Endothelial cell of umbilical vein (primary cell): Measurements from ENCODE around the gene MYH11. TPM values are rescaled to one million over a fixed set of nuclear protein-coding genes. Genes with fewer than 3 reads are reported as not detected.

Experiments used
- BruUV-seq: library from RNA; stranded (reverse); fragments of 400-500 nt; replicated peaks from 2 replicates; lab custom pipeline; 2021; lab: Mats Ljungman, UMichigan
- CTCF ChIA-PET: fragments of 300-600, 350-600 bp; sonication (Branson Sonifier 250); formaldehyde crosslinking; loops from one replicate; lab custom pipeline; 2021; ENCODE audit warnings: antibody characterized with exemption, inconsistent platforms; lab: Charles Lee
- POLR2A ChIA-PET: fragments of 300-600, 350-600 bp; sonication (Branson Sonifier 250); formaldehyde crosslinking; loops from one replicate; lab custom pipeline; 2021; ENCODE audit warnings: antibody characterized with exemption, inconsistent platforms; lab: Charles Lee
- DNase-seq: peaks from one replicate; pipeline ENCODE4 v3.0.0-alpha.2; 2011; ENCODE audit warnings: low read depth, low spot score
- FAIRE-seq: peaks from 2 replicates; lab custom pipeline; 2011; peaks lifted over from hg19 to GRCh38; lab: Jason Lieb, UNC
- H2AFZ ChIP-seq: 2 replicates; pipeline ENCODE4 v1.6.0; 2012; ENCODE audit warnings: low read depth, low read length, control low read depth, inconsistent platforms
- H3K27ac ChIP-seq: 2 replicates; pipeline ENCODE4 v1.5.1; 2011; ENCODE audit warnings: low read depth, mild to moderate bottlenecking, control low read depth, low read length, moderate library complexity; ENCODE audit not compliant: insufficient read depth
- H3K27me3 ChIP-seq, 2 experiments: 2 replicates each; pipeline versions ENCODE4 v1.6.0 to v1.6.1; 2011; ENCODE audit warnings: low read length in 2 of 2, mixed read lengths in 1 of 2; ENCODE audit not compliant: control insufficient read depth in 2 of 2, insufficient read depth in 2 of 2
- H3K36me3 ChIP-seq, 2 experiments: 2 replicates in 1 of 2; 3 replicates in 1 of 2; pipeline ENCODE4 v1.5.1; 2011; ENCODE audit warnings: low read length in 2 of 2, mild to moderate bottlenecking in 1 of 2, moderate library complexity in 1 of 2; ENCODE audit not compliant: control insufficient read depth in 2 of 2, insufficient read depth in 2 of 2; ENCODE audit errors: extremely low read depth in 1 of 2
- H3K4me1 ChIP-seq: 3 replicates; pipeline ENCODE4 v1.5.1; 2011; ENCODE audit warnings: mild to moderate bottlenecking, low read length; ENCODE audit not compliant: control insufficient read depth, insufficient read depth; ENCODE audit errors: extremely low read depth
- H3K4me2 ChIP-seq: 2 replicates; pipeline ENCODE4 v1.6.1; 2011; ENCODE audit warnings: low read length, control low read depth, mixed read lengths; ENCODE audit not compliant: insufficient read depth
- H3K4me3 ChIP-seq, 3 experiments: fragments of 200-600 bp in 1 of 3; sonication (generic), shearing (Covaris generic) in 1 of 3; replicated peaks in 1 of 3; 2 replicates each; pipeline ENCODE4 v1.5.1; 2011 to 2016; ENCODE audit warnings: control low read depth in 3 of 3, low read length in 3 of 3, mild to moderate bottlenecking in 2 of 3, inconsistent platforms in 1 of 3, low read depth in 1 of 3, moderate library complexity in 1 of 3; ENCODE audit not compliant: insufficient read depth in 1 of 3
- H3K79me2 ChIP-seq: 2 replicates; pipeline ENCODE4 v1.6.0; 2012; ENCODE audit warnings: low read length, inconsistent platforms; ENCODE audit not compliant: control insufficient read depth, insufficient read depth
- H3K9ac ChIP-seq: replicated peaks from 2 replicates; pipeline ENCODE3; 2011; ENCODE audit warnings: low read length, control low read depth; ENCODE audit not compliant: insufficient read depth; ENCODE audit errors: extremely low read depth
- H3K9me1 ChIP-seq: replicated peaks from 3 replicates; pipeline ENCODE4 v1.6.0; 2011; ENCODE audit warnings: mild to moderate bottlenecking, low read length; ENCODE audit not compliant: control insufficient read depth, insufficient read depth; ENCODE audit errors: extremely low read depth
- H3K9me3 ChIP-seq: replicated peaks from 2 replicates; pipeline ENCODE4 v1.5.1; 2012; ENCODE audit warnings: low read length, inconsistent platforms; ENCODE audit not compliant: control insufficient read depth, insufficient read depth
- H4K20me1 ChIP-seq: replicated peaks from 2 replicates; pipeline ENCODE3; 2011; ENCODE audit warnings: mild to moderate bottlenecking, low read length; ENCODE audit not compliant: control insufficient read depth, insufficient read depth; ENCODE audit errors: extremely low read depth
- EZH2 ChIP-seq: IDR thresholded peaks from 2 replicates; pipeline ENCODE4 v1.6.1; 2012; ENCODE audit warnings: borderline replicate concordance, low read depth, mild to moderate bottlenecking, moderate library complexity, low read length, inconsistent platforms; ENCODE audit not compliant: severe bottlenecking
- FOS ChIP-seq: IDR thresholded peaks from 2 replicates; pipeline ENCODE4 v1.6.1; 2011; ENCODE audit warnings: mild to moderate bottlenecking, low read length, moderate library complexity, borderline replicate concordance; ENCODE audit not compliant: insufficient read depth
- GATA2 ChIP-seq: IDR thresholded peaks from 2 replicates; pipeline ENCODE4 v1.7.0; 2011; ENCODE audit warnings: low read depth, mild to moderate bottlenecking, moderate library complexity, mixed read lengths, low read length; ENCODE audit not compliant: insufficient read length, insufficient read depth
- JUN ChIP-seq: IDR thresholded peaks from 2 replicates; pipeline ENCODE4 v1.6.1; 2011; ENCODE audit warnings: borderline replicate concordance, low read depth; ENCODE audit not compliant: insufficient read length, insufficient read depth
- MYC ChIP-seq: IDR thresholded peaks from one replicate; pipeline ENCODE4 v1.6.1; 2011; ENCODE audit warnings: mild to moderate bottlenecking, low read depth, low read length
- POLR2A ChIP-seq: IDR thresholded peaks from 2 replicates; pipeline ENCODE4 v1.6.1; 2012; ENCODE audit warnings: low read depth, mild to moderate bottlenecking, control low read depth, low read length
- POLR2AphosphoS5 ChIP-seq: IDR thresholded peaks from 2 replicates; pipeline ENCODE4 v1.6.1; 2012; ENCODE audit warnings: low read depth, mild to moderate bottlenecking, control low read depth, low read length, moderate library complexity; ENCODE audit not compliant: insufficient read depth
- dilution Hi-C: fragments of 300-500 bp; cut with MboI; formaldehyde crosslinking; loops from one replicate; pipeline ENCODE4 v1.15.0; 2019; ENCODE audit warnings: low sequenced_read_pairs; ENCODE audit not compliant: extremely low pct_ligation_motif_present
- intact Hi-C: fragments of 100-400 bp; cut with micrococcal nuclease; formaldehyde crosslinking; loops from one replicate; pipeline ENCODE4 v1.10.0; 2022
- polyA plus RNA-seq, 4 experiments: library from polyadenylated mRNA; depleted of rRNA in 3 of 4; stranded (reverse) in 3 of 4; unstranded in 1 of 4; fragments of >200 nt; gene quantifications; 2 replicates each; pipeline versions ENCODE4 v1.2.1 to v1.2.3, GENCODE V29; 2011 to 2012; ENCODE audit warnings: missing spikeins in 1 of 4
- total RNA-seq: library from RNA; stranded (reverse); gene quantifications from 2 replicates; pipeline ENCODE4 v1.2.3, GENCODE V29; 2021
- TF ChIP-seq, protein P1 (sequence below), 2 donors: IDR thresholded peaks; 1 replicate in 1 of 2; 2 replicates in 1 of 2; pipeline ENCODE4 v1.5.1; 2011; ENCODE audit warnings: low read length in 2 of 2, mild to moderate bottlenecking in 2 of 2, moderate library complexity in 2 of 2, control low read depth in 1 of 2, inconsistent platforms in 1 of 2, low read depth in 1 of 2; ENCODE audit not compliant: insufficient read depth in 1 of 2; ENCODE audit errors: extremely low read depth in 1 of 2
- TF ChIP-seq, protein P2 (sequence below): IDR thresholded peaks from 2 replicates; pipeline ENCODE4 v1.6.1; 2011; ENCODE audit not compliant: insufficient read depth, insufficient read length

MYH11 gene
- total and polyA plus RNA-seq, 2 donors (not counting 3 experiments of a cell fraction or from before 2014, with no cell fraction given) = not detected

DNA sequence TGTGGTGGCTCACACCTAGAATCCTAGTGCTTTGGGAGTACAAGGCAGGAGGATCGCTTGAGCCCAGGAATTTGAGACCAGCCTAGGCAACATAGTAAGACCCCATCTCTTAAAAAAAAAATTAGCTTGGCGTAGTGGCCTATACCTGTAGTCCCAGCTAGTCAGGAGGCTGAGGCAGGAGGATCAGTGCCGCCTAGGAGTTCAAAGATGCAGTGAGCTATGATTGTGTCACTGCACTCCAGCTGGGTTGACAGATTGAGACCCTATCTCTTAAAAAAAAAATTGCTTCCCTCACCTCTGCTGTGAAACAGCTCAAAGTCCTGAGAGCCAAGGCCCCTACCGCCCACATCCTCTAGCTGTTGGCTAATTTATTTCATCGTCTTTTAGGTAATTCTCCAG is 196.6 kb downstream of the MYH11 start:
- dilution Hi-C loops = no loop called here
- no TSS peak for BruUV-seq
- Histone ChIP-seq H3K36me3 (peaks cover 0 to 6% of the 10 kb centered on the region in 2 experiments), H3K79me2 (peaks cover 62% of the 10 kb centered on the region), H3K27ac (no peak overlapping the region), H3K4me1 (no peaks in the 10 kb centered on the region), H4K20me1 (no peaks in the 10 kb centered on the region), H3K27me3 (no peaks in the 10 kb centered on the region), H3K4me2 (no peak overlapping the region), H3K4me3 (no peak overlapping the region), H3K9me3 (no peaks in the 10 kb centered on the region), H2AFZ (no peak overlapping the region), H3K9me1 (no peaks in the 10 kb centered on the region), H3K9ac (no peak overlapping the region)
- intact Hi-C loops = no loop called here
- TF ChIP-seq EZH2 (no peak), POLR2A (no peak), POLR2AphosphoS5 (no peak), FOS (no peak), JUN (no peak)
- TF ChIP-seq, protein P1, sequence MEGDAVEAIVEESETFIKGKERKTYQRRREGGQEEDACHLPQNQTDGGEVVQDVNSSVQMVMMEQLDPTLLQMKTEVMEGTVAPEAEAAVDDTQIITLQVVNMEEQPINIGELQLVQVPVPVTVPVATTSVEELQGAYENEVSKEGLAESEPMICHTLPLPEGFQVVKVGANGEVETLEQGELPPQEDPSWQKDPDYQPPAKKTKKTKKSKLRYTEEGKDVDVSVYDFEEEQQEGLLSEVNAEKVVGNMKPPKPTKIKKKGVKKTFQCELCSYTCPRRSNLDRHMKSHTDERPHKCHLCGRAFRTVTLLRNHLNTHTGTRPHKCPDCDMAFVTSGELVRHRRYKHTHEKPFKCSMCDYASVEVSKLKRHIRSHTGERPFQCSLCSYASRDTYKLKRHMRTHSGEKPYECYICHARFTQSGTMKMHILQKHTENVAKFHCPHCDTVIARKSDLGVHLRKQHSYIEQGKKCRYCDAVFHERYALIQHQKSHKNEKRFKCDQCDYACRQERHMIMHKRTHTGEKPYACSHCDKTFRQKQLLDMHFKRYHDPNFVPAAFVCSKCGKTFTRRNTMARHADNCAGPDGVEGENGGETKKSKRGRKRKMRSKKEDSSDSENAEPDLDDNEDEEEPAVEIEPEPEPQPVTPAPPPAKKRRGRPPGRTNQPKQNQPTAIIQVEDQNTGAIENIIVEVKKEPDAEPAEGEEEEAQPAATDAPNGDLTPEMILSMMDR (IDR thresholded peaks at IDR 0.05; ENCODE audit: extremely low read depth in 1 of 2, insufficient read depth in 1 of 2, low read depth in 1 of 2, low read length in 2 of 2) = no peak
- POLR2A ChIA-PET = no interaction called here
- DNase-seq (no peak), FAIRE-seq (no peak)
- CTCF ChIA-PET = interaction anchor here (1.3 kb wide), 1 partner anchor 10 kb away, joined by 5 read pairs; no protein-coding TSS in a partner anchor

DNA sequence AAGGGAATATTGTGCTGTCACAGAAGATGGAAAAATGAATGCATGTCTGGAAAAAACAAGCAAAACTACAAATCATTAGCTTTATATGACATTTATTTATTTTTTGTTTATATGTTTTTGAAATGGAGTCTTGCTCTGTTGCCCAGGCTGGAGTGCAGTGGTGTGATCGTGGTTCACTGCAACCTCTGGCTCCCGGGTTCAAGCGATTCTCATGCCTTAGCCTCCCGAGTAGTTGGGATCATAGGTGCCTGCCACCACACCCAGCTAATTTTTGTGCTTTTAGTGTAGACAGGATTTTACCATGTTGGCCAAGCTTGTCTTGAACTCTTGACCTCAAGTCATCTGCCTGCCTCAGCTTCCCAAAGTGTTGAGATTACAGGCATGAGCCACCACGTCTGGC is 198.3 kb downstream of the MYH11 start:
- H3K27me3 ChIP-seq = no peaks in the 10 kb centered on the region
- H3K27ac ChIP-seq = no peak overlapping the region
- no peak overlapping the region for H2AFZ ChIP-seq
- no peak overlapping the region for H3K9ac ChIP-seq
- ChIA-PET CTCF (interaction anchor here (0.7 to 0.8 kb wide), 2 partner anchors 15 to 231 kb away, joined by 3 read pairs; partner anchors contain the start of gene MARF1), POLR2A (no interaction called here)
- no peaks in the 10 kb centered on the region for H3K9me1 ChIP-seq
- H3K4me1 ChIP-seq = no peaks in the 10 kb centered on the region
- peaks cover 77% of the 10 kb centered on the region for H3K79me2 ChIP-seq
- DNase-seq = no peak
- no TSS peak for BruUV-seq
- no peaks in the 10 kb centered on the region for H4K20me1 ChIP-seq
- intact Hi-C loops (no loop called here), dilution Hi-C loops (no loop called here)
- TF ChIP-seq EZH2 (no peak), FOS (no peak), GATA2 (no peak), JUN (no peak), POLR2AphosphoS5 (no peak), MYC (no peak), POLR2A (no peak)
- TF ChIP-seq, protein P1 (IDR thresholded peaks at IDR 0.05; ENCODE audit: extremely low read depth in 1 of 2, insufficient read depth in 1 of 2, low read depth in 1 of 2, low read length in 2 of 2) = no peak
- TF ChIP-seq, protein P2, sequence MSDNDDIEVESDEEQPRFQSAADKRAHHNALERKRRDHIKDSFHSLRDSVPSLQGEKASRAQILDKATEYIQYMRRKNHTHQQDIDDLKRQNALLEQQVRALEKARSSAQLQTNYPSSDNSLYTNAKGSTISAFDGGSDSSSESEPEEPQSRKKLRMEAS = no peak
- FAIRE-seq = no peak
- no peaks in the 10 kb centered on the region for H3K36me3 ChIP-seq
- no peak overlapping the region for H3K4me3 ChIP-seq
- no peaks in the 10 kb centered on the region for H3K9me3 ChIP-seq
- no peak overlapping the region for H3K4me2 ChIP-seq
